ENCODE data around the gene NCSTN.
A peak's percentile ranks its signal among the peaks of the same experiment; 100 is the strongest.

The NCSTN gene

GRCh38 chr1:160332516-160332915 lies 10.7 kb upstream of the NCSTN start:
- no peak for DNase-seq (ENCODE audit: low read depth)
- no peak overlapping the region for H3K4me3 ChIP-seq (ENCODE audit: low read length)
- TF ChIP-seq CTCF (conservative IDR thresholded peaks at IDR 0.05; ENCODE audit: low read depth, low read length) = no peak

DNA sequence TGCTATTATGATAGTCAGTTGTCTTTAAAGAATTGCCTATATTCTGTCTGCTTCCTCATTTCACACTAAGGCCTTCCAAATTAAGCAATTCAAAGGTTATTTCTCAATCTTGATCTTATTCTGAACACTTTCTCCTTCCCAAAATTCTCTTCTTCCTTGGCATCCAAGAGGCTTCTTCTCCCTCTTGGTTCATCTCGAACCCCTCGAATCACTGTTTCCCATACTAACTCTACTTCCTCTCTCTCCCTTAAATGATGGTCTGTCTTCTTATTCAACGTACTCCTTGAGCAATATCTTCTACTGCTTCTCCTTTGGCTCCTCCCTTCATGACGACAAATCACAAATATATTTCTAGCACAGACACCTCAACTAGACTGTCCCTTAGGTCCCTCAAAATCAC lies 4.6 kb upstream of the NCSTN start:
- TF ChIP-seq CTCF (conservative IDR thresholded peaks at IDR 0.05; ENCODE audit: low read depth, low read length) = no peak
- DNase-seq (ENCODE audit: low read depth) = no peak
- no peak overlapping the region for H3K4me3 ChIP-seq (ENCODE audit: low read length)

DNA sequence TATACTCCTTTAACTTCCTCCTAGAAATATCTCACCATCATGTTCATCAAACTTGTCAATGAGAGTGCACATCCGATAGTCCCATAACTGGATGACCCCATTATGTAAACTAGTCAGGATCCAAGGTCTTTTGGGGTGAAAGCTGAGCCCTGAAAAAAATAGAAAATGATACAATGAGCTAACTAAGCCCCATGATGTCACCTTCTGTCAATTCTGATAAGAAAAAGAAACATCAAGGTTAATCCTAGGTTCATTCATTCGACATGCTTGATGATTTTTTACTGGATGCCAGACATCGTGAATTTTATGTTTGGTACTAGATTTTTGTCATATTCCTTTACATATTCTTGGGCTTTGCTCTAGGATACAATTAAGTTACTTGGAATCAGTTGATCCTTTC lies 3.0 kb upstream of the NCSTN start:
- no peak for DNase-seq (ENCODE audit: low read depth)
- no peak overlapping the region for H3K4me3 ChIP-seq (ENCODE audit: low read length)
- no peak for TF ChIP-seq CTCF (conservative IDR thresholded peaks at IDR 0.05; ENCODE audit: low read depth, low read length)

- no peak for TF ChIP-seq CTCF (conservative IDR thresholded peaks at IDR 0.05; ENCODE audit: low read depth, low read length)
- H3K4me3 ChIP-seq (ENCODE audit: low read length) = no peak overlapping the region
- no peak for DNase-seq (ENCODE audit: low read depth)
These were observed 2.3 kb upstream of the NCSTN start for GRCh38 chr1:160340866-160341265.

GRCh38 chr1:160342526-160342925 lies 657 bp upstream of the NCSTN start:
- TF ChIP-seq CTCF (conservative IDR thresholded peaks at IDR 0.05; ENCODE audit: low read depth, low read length) = no peak
- peak overlapping the region; percentile 97 for H3K4me3 ChIP-seq (ENCODE audit: low read length)
- DNase-seq (ENCODE audit: low read depth) = no peak

GRCh38 chr1:160344241-160344640 lies 1.1 kb downstream of the NCSTN start:
- DNase-seq (ENCODE audit: low read depth) = no peak
- H3K4me3 ChIP-seq (ENCODE audit: low read length) = peak overlapping the region; percentile 97
- TF ChIP-seq CTCF (conservative IDR thresholded peaks at IDR 0.05; ENCODE audit: low read depth, low read length) = no peak

- no peak overlapping the region for H3K4me3 ChIP-seq (ENCODE audit: low read length)
- no peak for TF ChIP-seq CTCF (conservative IDR thresholded peaks at IDR 0.05; ENCODE audit: low read depth, low read length)
- no peak for DNase-seq (ENCODE audit: low read depth)
These were observed 1.8 kb downstream of the NCSTN start for GRCh38 chr1:160344936-160345335.
